Mesothelial cell of epicardium (in vitro differentiated cells): Measurements from ENCODE around the gene CKS2. TPM values are rescaled to one million over a fixed set of nuclear protein-coding genes. Genes with fewer than 3 reads are reported as not detected.

Source experiments
- DNase-seq, 2 experiments: peaks; one replicate each; pipeline ENCODE4 v3.0.0; 2021; ENCODE audit warnings: low spot score in 2 of 2; ENCODE audit not compliant: unreplicated experiment in 2 of 2
- H3K27ac Mint-ChIP-seq: 2 replicates; pipeline ENCODE4 v1.8.0; 2021; ENCODE audit warnings: mixed read lengths
- H3K27me3 Mint-ChIP-seq: 2 replicates; pipeline ENCODE4 v1.8.0; 2021; ENCODE audit warnings: low read depth, mixed read lengths
- H3K36me3 Mint-ChIP-seq: 2 replicates; pipeline ENCODE4 v1.8.0; 2021; ENCODE audit warnings: mixed read lengths
- H3K4me1 Mint-ChIP-seq: 2 replicates; pipeline ENCODE4 v1.8.0; 2021; ENCODE audit warnings: mixed read lengths
- H3K4me3 Mint-ChIP-seq: 2 replicates; pipeline ENCODE4 v1.8.0; 2021; ENCODE audit warnings: mild to moderate bottlenecking, moderate library complexity, mixed read lengths
- H3K9me3 Mint-ChIP-seq: 2 replicates; pipeline ENCODE4 v1.8.0; 2021; ENCODE audit warnings: mixed read lengths
- CTCF ChIP-seq: fragments of 200-600 bp; sonication (generic); IDR thresholded peaks from one replicate; pipeline ENCODE4 v1.5.0; 2021; ENCODE audit warnings: antibody characterized with exemption; ENCODE audit not compliant: unreplicated experiment
- total RNA-seq: library from RNA; stranded (reverse); gene quantifications from 3 replicates; pipeline ENCODE4 v1.2.1, GENCODE V29; 2021

The CKS2 gene
- total RNA-seq, 1 donor from 2014 or later, result 54.9 TPM

- no peak for TF ChIP-seq CTCF
- H3K27me3 Mint-ChIP-seq, result no peaks in the 10 kb centered on the region
- no peaks in the 10 kb centered on the region for H3K9me3 Mint-ChIP-seq
- H3K4me1 Mint-ChIP-seq, result peaks cover 3% of the 10 kb centered on the region
- no peak overlapping the region for H3K4me3 Mint-ChIP-seq
- H3K27ac Mint-ChIP-seq, result no peak overlapping the region
- peaks cover 47% of the 10 kb centered on the region for H3K36me3 Mint-ChIP-seq
- no peak for DNase-seq
These were observed 47.5 kb downstream of the CKS2 start for GRCh38 chr9:89358376-89358916.

- no peak for TF ChIP-seq CTCF
- no peak for DNase-seq
- Mint-ChIP-seq H3K36me3 (peaks cover 43% of the 10 kb centered on the region), H3K9me3 (no peaks in the 10 kb centered on the region), H3K4me3 (no peak overlapping the region), H3K27me3 (no peaks in the 10 kb centered on the region), H3K27ac (no peak overlapping the region), H3K4me1 (peaks cover 3% of the 10 kb centered on the region)
These were observed 48.0 kb downstream of the CKS2 start for GRCh38 chr9:89358985-89359384.

- no peak for TF ChIP-seq CTCF
- DNase-seq, result no peak
- Mint-ChIP-seq H3K36me3 (peaks cover 36% of the 10 kb centered on the region), H3K4me3 (no peak overlapping the region), H3K27ac (no peak overlapping the region), H3K4me1 (peaks cover 3% of the 10 kb centered on the region), H3K9me3 (no peaks in the 10 kb centered on the region), H3K27me3 (no peaks in the 10 kb centered on the region)
These were observed 48.8 kb downstream of the CKS2 start for GRCh38 chr9:89359751-89360261.

GRCh38 chr9:89360465-89360864 lies 49.5 kb downstream of the CKS2 start:
- no peaks in the 10 kb centered on the region for H3K9me3 Mint-ChIP-seq
- H3K4me1 Mint-ChIP-seq, result peaks cover 3% of the 10 kb centered on the region
- H3K36me3 Mint-ChIP-seq, result peaks cover 30% of the 10 kb centered on the region
- peak overlapping the region; percentile 33 for H3K27ac Mint-ChIP-seq
- TF ChIP-seq CTCF, result no peak
- no peaks in the 10 kb centered on the region for H3K27me3 Mint-ChIP-seq
- H3K4me3 Mint-ChIP-seq, result no peak overlapping the region
- no peak for DNase-seq

- Mint-ChIP-seq H3K4me3 (no peak overlapping the region), H3K27ac (no peak overlapping the region), H3K4me1 (peaks cover 3% of the 10 kb centered on the region), H3K27me3 (no peaks in the 10 kb centered on the region), H3K9me3 (no peaks in the 10 kb centered on the region), H3K36me3 (peaks cover 28% of the 10 kb centered on the region)
- DNase-seq, result no peak
- TF ChIP-seq CTCF, result no peak
These were observed 50.0 kb downstream of the CKS2 start for GRCh38 chr9:89361031-89361430.
